SH-SY5Y (cell line): Measurements from ENCODE around the gene PLCB4.

Source experiments
- GATA2 ChIP-seq: IDR thresholded peaks from 2 replicates; pipeline ENCODE4 v1.6.1; 2011; ENCODE audit warnings: mild to moderate bottlenecking, low read depth, low read length
- GATA3 ChIP-seq: IDR thresholded peaks from 2 replicates; pipeline ENCODE4 v1.6.1; 2011; ENCODE audit warnings: low read depth, mild to moderate bottlenecking, low read length, moderate library complexity

GRCh38 chr20:9136114-9136513 is 67.2 kb downstream of the PLCB4 start:
- TF ChIP-seq GATA3 (no peak), GATA2 (no peak)
